Daoy (cell line): ENCODE measurements around the gene ATAD3C. TPM values are rescaled to one million over a fixed set of nuclear protein-coding genes. Genes with fewer than 3 reads are reported as not detected.
A peak's percentile ranks its signal among the peaks of the same experiment; 100 is the strongest.
"Not testable (repeated sequence)": the region's sequence is repeated elsewhere in the genome, so short reads cannot be mapped to it uniquely, and the experiment has no call there.

Experiments
- DNase-seq: peaks from one replicate; pipeline ENCODE4 v3.0.0-alpha.2; 2015; ENCODE audit warnings: low read depth
- total RNA-seq: library from RNA; depleted of rRNA; stranded (reverse); fragments of >200 nt; shearing (Covaris generic); gene quantifications from 2 replicates; pipeline ENCODE4 v1.2.3, GENCODE V29; 2014

ATAD3C gene
- total RNA-seq, 1 experiment from 2014 or later = 0.29 TPM

- no peak for DNase-seq
These were observed 30.8 kb upstream of the ATAD3C start for GRCh38 chr1:1418464-1419362.

GRCh38 chr1:1419363-1419812, 30.1 kb upstream of the ATAD3C start:
- DNase-seq = no peak

- peak; percentile 29 for DNase-seq
These were observed 29.5 kb upstream of the ATAD3C start for GRCh38 chr1:1419813-1420653.

- no peak for DNase-seq
These were observed 28.8 kb upstream of the ATAD3C start for GRCh38 chr1:1420654-1421141.

GRCh38 chr1:1421147-1421906, 28.2 kb upstream of the ATAD3C start, which contains the start of gene ANKRD65:
Gene ANKRD65, minus strand, starts transcription at chr1:1421276. Its CDS starts 271 bp downstream, at chr1:1421005.
- DNase-seq = peak; percentile 12

GRCh38 chr1:1421907-1422464, 27.5 kb upstream of the ATAD3C start:
- peak; percentile 2 for DNase-seq

- DNase-seq = peak; percentile 79
These were observed 26.8 kb upstream of the ATAD3C start for GRCh38 chr1:1422465-1423244.

- DNase-seq = no peak
These were observed 26.3 kb upstream of the ATAD3C start for GRCh38 chr1:1423245-1423597.

GRCh38 chr1:1424707-1425106, 24.8 kb upstream of the ATAD3C start:
- no peak for DNase-seq

GRCh38 chr1:1425426-1425752, 24.1 kb upstream of the ATAD3C start:
- DNase-seq = no peak

- DNase-seq = no peak
These were observed 23.6 kb upstream of the ATAD3C start for GRCh38 chr1:1425753-1426495.

GRCh38 chr1:1426496-1427105, 22.9 kb upstream of the ATAD3C start:
- DNase-seq = no peak

GRCh38 chr1:1427106-1427819, 22.2 kb upstream of the ATAD3C start:
- DNase-seq = no peak

- no peak for DNase-seq
These were observed 21.7 kb upstream of the ATAD3C start for GRCh38 chr1:1427820-1428148.

- no peak for DNase-seq
These were observed 21.3 kb upstream of the ATAD3C start for GRCh38 chr1:1428174-1428573.

- DNase-seq = not testable (repeated sequence)
These were observed 20.5 kb upstream of the ATAD3C start for GRCh38 chr1:1428967-1429366.

GRCh38 chr1:1429671-1430073, 19.8 kb upstream of the ATAD3C start:
- DNase-seq = no peak

- no peak for DNase-seq
These were observed 19.1 kb upstream of the ATAD3C start for GRCh38 chr1:1430114-1430982.
